ENCODE results near the gene MLH3.
A peak's percentile ranks its signal among the peaks of the same experiment; 100 is the strongest.

Gene MLH3

GRCh38 chr14:75047506-75047905, 3.8 kb downstream of the MLH3 start:
- in situ Hi-C loops (cut with HindIII; ENCODE audit: low pct_ligation_motif_present, low sequenced_read_pairs): no loop called here

GRCh38 chr14:75046899-75047298, 4.4 kb downstream of the MLH3 start:
- no peak for DNase-seq
- Histone ChIP-seq H3K27ac (no peak overlapping the region), H3K4me3 (ENCODE audit: low read depth, low read length) (no peak overlapping the region), H3K27me3 (replicated peaks) (no peaks in the 10 kb centered on the region), H3K36me3 (replicated peaks) (no peaks in the 10 kb centered on the region)
- in situ Hi-C loops (cut with HindIII; ENCODE audit: low pct_ligation_motif_present, low sequenced_read_pairs): no loop called here
- no peak for TF ChIP-seq CTCF (IDR thresholded peaks at IDR 0.05; ENCODE audit: low read depth, low read length, missing control alignments)

More at GRCh38 chr14:75047506-75047905, 3.8 kb downstream of the MLH3 start:
- TF ChIP-seq CTCF (IDR thresholded peaks at IDR 0.05; ENCODE audit: low read depth, low read length, missing control alignments): no peak
- no peak for DNase-seq
- H3K27me3 ChIP-seq (replicated peaks): no peaks in the 10 kb centered on the region
- H3K36me3 ChIP-seq (replicated peaks): no peaks in the 10 kb centered on the region
- H3K4me3 ChIP-seq (ENCODE audit: low read depth, low read length): no peak overlapping the region
- no peak overlapping the region for H3K27ac ChIP-seq

- no peak for TF ChIP-seq CTCF (IDR thresholded peaks at IDR 0.05; ENCODE audit: low read depth, low read length, missing control alignments)
- DNase-seq: no peak
- H3K27ac ChIP-seq: no peak overlapping the region
- no peak overlapping the region for H3K4me3 ChIP-seq (ENCODE audit: low read depth, low read length)
- no peaks in the 10 kb centered on the region for H3K36me3 ChIP-seq (replicated peaks)
- in situ Hi-C loops (cut with HindIII; ENCODE audit: low pct_ligation_motif_present, low sequenced_read_pairs): no loop called here
- H3K27me3 ChIP-seq (replicated peaks): no peaks in the 10 kb centered on the region
Observed at GRCh38 chr14:75046275-75046674, 5.0 kb downstream of the MLH3 start.

DNA sequence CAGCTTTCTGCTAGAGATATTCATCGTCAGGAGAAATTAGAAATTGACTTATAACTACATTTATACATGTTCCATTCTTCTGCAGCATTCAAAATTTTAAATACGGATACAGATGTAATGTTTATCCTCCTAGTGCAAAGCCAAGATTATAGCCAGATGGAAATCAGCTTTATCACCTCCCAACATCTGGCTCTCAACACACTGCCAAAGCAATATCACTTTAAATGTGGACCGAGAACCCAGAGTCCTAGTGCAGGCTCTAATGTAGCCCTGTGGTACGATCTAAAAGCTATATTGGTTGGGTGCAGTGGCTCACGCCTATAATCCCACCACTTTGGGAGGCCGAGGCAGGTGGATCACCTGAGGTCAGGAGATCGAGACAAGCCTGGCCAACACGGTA, 6.5 kb downstream of the MLH3 start:
- Histone ChIP-seq H3K4me3 (ENCODE audit: low read depth, low read length) (no peak overlapping the region), H3K27me3 (replicated peaks) (no peaks in the 10 kb centered on the region), H3K27ac (no peak overlapping the region), H3K36me3 (replicated peaks) (no peaks in the 10 kb centered on the region)
- in situ Hi-C loops (cut with HindIII; ENCODE audit: low pct_ligation_motif_present, low sequenced_read_pairs): no loop called here
- no peak for TF ChIP-seq CTCF (IDR thresholded peaks at IDR 0.05; ENCODE audit: low read depth, low read length, missing control alignments)
- DNase-seq: no peak

- TF ChIP-seq CTCF (IDR thresholded peaks at IDR 0.05; ENCODE audit: low read depth, low read length, missing control alignments): no peak
- H3K27ac ChIP-seq: no peak overlapping the region
- no peaks in the 10 kb centered on the region for H3K36me3 ChIP-seq (replicated peaks)
- H3K4me3 ChIP-seq (ENCODE audit: low read depth, low read length): no peak overlapping the region
- in situ Hi-C loops (cut with HindIII; ENCODE audit: low pct_ligation_motif_present, low sequenced_read_pairs): no loop called here
- no peaks in the 10 kb centered on the region for H3K27me3 ChIP-seq (replicated peaks)
- DNase-seq: peak; percentile 44
Observed at GRCh38 chr14:75044322-75044721, 6.9 kb downstream of the MLH3 start.

- no peak overlapping the region for H3K4me3 ChIP-seq (ENCODE audit: low read depth, low read length)
- H3K27me3 ChIP-seq (replicated peaks): no peaks in the 10 kb centered on the region
- H3K36me3 ChIP-seq (replicated peaks): peaks cover 3% of the 10 kb centered on the region
- in situ Hi-C loops (cut with HindIII; ENCODE audit: low pct_ligation_motif_present, low sequenced_read_pairs): no loop called here
- H3K27ac ChIP-seq: no peak overlapping the region
- TF ChIP-seq CTCF (IDR thresholded peaks at IDR 0.05; ENCODE audit: low read depth, low read length, missing control alignments): no peak
- DNase-seq: no peak
Observed at GRCh38 chr14:75042035-75042434, 9.2 kb downstream of the MLH3 start.

Data from brain microvascular endothelial cell (primary cell).